Activated CD4-positive, alpha-beta T cell treated with anti-CD3 and anti-CD28 coated beads, Interleukin-2, amount 10 ng/mL, durations not matched to agents 24 days and 14 days (primary cell): ENCODE results near the gene DIS3. TPM values are rescaled to one million over a fixed set of nuclear protein-coding genes. Genes with fewer than 3 reads are reported as not detected.
A peak's percentile ranks its signal among the peaks of the same experiment; 100 is the strongest.
"Not testable (repeated sequence)": the region's sequence is repeated elsewhere in the genome, so short reads cannot be mapped to it uniquely, and the experiment has no call there.

Source experiments
- DNase-seq: peaks from one replicate; pipeline ENCODE4 v3.0.0; 2022
- H3K27ac Mint-ChIP-seq: one replicate; pipeline ENCODE4 v1.8.0; 2022; ENCODE audit warnings: mild to moderate bottlenecking, mixed read lengths
- H3K27me3 Mint-ChIP-seq: one replicate; pipeline ENCODE4 v1.8.0; 2022; ENCODE audit warnings: mixed read lengths
- H3K36me3 Mint-ChIP-seq: one replicate; pipeline ENCODE4 v1.8.0; 2022; ENCODE audit warnings: low read depth, mild to moderate bottlenecking, mixed read lengths
- H3K4me1 Mint-ChIP-seq: one replicate; pipeline ENCODE4 v1.8.0; 2021; ENCODE audit warnings: mixed read lengths
- H3K4me3 Mint-ChIP-seq: one replicate; pipeline ENCODE4 v1.8.0; 2022; ENCODE audit warnings: mild to moderate bottlenecking, moderate library complexity, mixed read lengths
- H3K9me3 Mint-ChIP-seq: one replicate; pipeline ENCODE4 v1.8.0; 2021; ENCODE audit warnings: mixed read lengths
- intact Hi-C: fragments of 100-400 bp; cut with micrococcal nuclease; formaldehyde crosslinking; loops from one replicate; pipeline ENCODE4 v1.15.1; 2023
- total RNA-seq: library from RNA; stranded (reverse); gene quantifications from 2 replicates; pipeline ENCODE4 v1.2.3, GENCODE V29; 2022

The DIS3 gene
- total RNA-seq, 1 donor from 2014 or later, result 55.6 TPM

- H3K27me3 Mint-ChIP-seq, result not testable (repeated sequence)
- Mint-ChIP-seq H3K4me1 (peaks cover 50% of the 10 kb centered on the region), H3K36me3 (peaks cover 40% of the 10 kb centered on the region)
Observed at GRCh38 chr13:72726185-72726584, 55.5 kb downstream of the DIS3 start.

GRCh38 chr13:72716776-72717175 is 64.9 kb downstream of the DIS3 start:
- Mint-ChIP-seq H3K4me3 (no peak overlapping the region), H3K9me3 (peaks cover 17% of the 10 kb centered on the region), H3K36me3 (peaks cover 78% of the 10 kb centered on the region), H3K27me3 (no peaks in the 10 kb centered on the region), H3K27ac (no peak overlapping the region), H3K4me1 (peaks cover 20% of the 10 kb centered on the region)
- DNase-seq, result no peak
- intact Hi-C loops, result no loop called here

More at GRCh38 chr13:72726185-72726584, 55.5 kb downstream of the DIS3 start:
- peak overlapping the region; percentile 94 for H3K27ac Mint-ChIP-seq
- not testable (repeated sequence) for DNase-seq, H3K9me3 Mint-ChIP-seq
- intact Hi-C loops, result loop anchor here (5.0 kb wide), 1 partner anchor 1406 kb away; the partner anchor contains the start of gene KLF12
- H3K4me3 Mint-ChIP-seq, result peak overlapping the region; percentile 96

Other genes with a start within 250 kb of the DIS3 start
- 24.1 and 24.4 TPM in 2 replicates for gene MZT1, start 54.3 kb downstream of the DIS3 start, total RNA-seq
- gene BORA, start 54.0 kb downstream of the DIS3 start, total RNA-seq, result 17.3 and 18.1 TPM in 2 replicates
- 25.0 and 33.7 TPM in 2 replicates for gene PIBF1, start 233 bp upstream of the DIS3 start, total RNA-seq